ENCODE measurements around the gene TBL1Y.

Gene TBL1Y

GRCh38 chrY:7110086-7110485 lies 199.6 kb downstream of the TBL1Y start:
- TF ChIP-seq GABPA (IDR thresholded peaks at IDR 0.05; ENCODE audit: low read depth) (no peak), SPI1 (IDR thresholded peaks at IDR 0.05; ENCODE audit: borderline replicate concordance, low read depth) (no peak), REST (IDR thresholded peaks at IDR 0.05; ENCODE audit: insufficient replicate concordance, low read depth) (no peak), POLR2AphosphoS5 (IDR thresholded peaks at IDR 0.05; ENCODE audit: low read depth) (no peak)
- TF ChIP-seq, protein P1, sequence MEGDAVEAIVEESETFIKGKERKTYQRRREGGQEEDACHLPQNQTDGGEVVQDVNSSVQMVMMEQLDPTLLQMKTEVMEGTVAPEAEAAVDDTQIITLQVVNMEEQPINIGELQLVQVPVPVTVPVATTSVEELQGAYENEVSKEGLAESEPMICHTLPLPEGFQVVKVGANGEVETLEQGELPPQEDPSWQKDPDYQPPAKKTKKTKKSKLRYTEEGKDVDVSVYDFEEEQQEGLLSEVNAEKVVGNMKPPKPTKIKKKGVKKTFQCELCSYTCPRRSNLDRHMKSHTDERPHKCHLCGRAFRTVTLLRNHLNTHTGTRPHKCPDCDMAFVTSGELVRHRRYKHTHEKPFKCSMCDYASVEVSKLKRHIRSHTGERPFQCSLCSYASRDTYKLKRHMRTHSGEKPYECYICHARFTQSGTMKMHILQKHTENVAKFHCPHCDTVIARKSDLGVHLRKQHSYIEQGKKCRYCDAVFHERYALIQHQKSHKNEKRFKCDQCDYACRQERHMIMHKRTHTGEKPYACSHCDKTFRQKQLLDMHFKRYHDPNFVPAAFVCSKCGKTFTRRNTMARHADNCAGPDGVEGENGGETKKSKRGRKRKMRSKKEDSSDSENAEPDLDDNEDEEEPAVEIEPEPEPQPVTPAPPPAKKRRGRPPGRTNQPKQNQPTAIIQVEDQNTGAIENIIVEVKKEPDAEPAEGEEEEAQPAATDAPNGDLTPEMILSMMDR (IDR thresholded peaks at IDR 0.05; ENCODE audit: insufficient read depth, low read length) = no peak
- Histone ChIP-seq H3K27me3 (ENCODE audit: insufficient read depth, poor library complexity, severe bottlenecking) (no peaks in the 10 kb centered on the region), H3K27ac (replicated peaks) (no peak overlapping the region), H3K4me3 (replicated peaks; ENCODE audit: insufficient read depth, low read length) (no peak overlapping the region)
- DNase-seq (ENCODE audit: low read depth in 1 of 2, low spot score in 1 of 2) = no peak

GRCh38 chrY:7115871-7116270 lies 205.4 kb downstream of the TBL1Y start:
- DNase-seq (ENCODE audit: low read depth in 1 of 2, low spot score in 1 of 2) = no peak
- no peak for TF ChIP-seq POLR2AphosphoS5 (IDR thresholded peaks at IDR 0.05; ENCODE audit: low read depth)
- no peak for TF ChIP-seq GABPA (IDR thresholded peaks at IDR 0.05; ENCODE audit: low read depth)
- TF ChIP-seq REST (IDR thresholded peaks at IDR 0.05; ENCODE audit: insufficient replicate concordance, low read depth) = no peak
- no peak for TF ChIP-seq SPI1 (IDR thresholded peaks at IDR 0.05; ENCODE audit: borderline replicate concordance, low read depth)
- TF ChIP-seq, protein P1 (IDR thresholded peaks at IDR 0.05; ENCODE audit: insufficient read depth, low read length) = no peak
- Histone ChIP-seq H3K4me3 (replicated peaks; ENCODE audit: insufficient read depth, low read length) (no peak overlapping the region), H3K27ac (replicated peaks) (no peak overlapping the region), H3K27me3 (ENCODE audit: insufficient read depth, poor library complexity, severe bottlenecking) (no peaks in the 10 kb centered on the region)

GRCh38 chrY:7122202-7122601 lies 211.7 kb downstream of the TBL1Y start:
- Histone ChIP-seq H3K27me3 (ENCODE audit: insufficient read depth, poor library complexity, severe bottlenecking) (no peaks in the 10 kb centered on the region), H3K27ac (replicated peaks) (no peak overlapping the region), H3K4me3 (replicated peaks; ENCODE audit: insufficient read depth, low read length) (no peak overlapping the region)
- TF ChIP-seq GABPA (IDR thresholded peaks at IDR 0.05; ENCODE audit: low read depth) (no peak), REST (IDR thresholded peaks at IDR 0.05; ENCODE audit: insufficient replicate concordance, low read depth) (no peak), SPI1 (IDR thresholded peaks at IDR 0.05; ENCODE audit: borderline replicate concordance, low read depth) (no peak), POLR2AphosphoS5 (IDR thresholded peaks at IDR 0.05; ENCODE audit: low read depth) (no peak)
- TF ChIP-seq, protein P1 (IDR thresholded peaks at IDR 0.05; ENCODE audit: insufficient read depth, low read length) = no peak
- DNase-seq (ENCODE audit: low read depth in 1 of 2, low spot score in 1 of 2) = no peak

Data from HL-60 (cell line).